PFSK-1 (cell line): Measurements from ENCODE around the gene CTDSP2.

Experiments used
- FOXP2 ChIP-seq: optimal IDR thresholded peaks from 2 replicates; pipeline ENCODE3; 2011; ENCODE audit warnings: borderline replicate concordance, control low read depth, inconsistent platforms; ENCODE audit not compliant: insufficient read depth; ENCODE audit errors: extremely low read length, extremely low read depth
- POLR2AphosphoS5 ChIP-seq: IDR thresholded peaks from 2 replicates; pipeline ENCODE4 v1.6.1; 2012; ENCODE audit warnings: low read depth, mild to moderate bottlenecking, control low read depth, low read length, moderate library complexity
- REST ChIP-seq, 2 experiments: IDR thresholded peaks; 2 replicates each; pipeline versions ENCODE4 v1.6.1 to v1.8.0; 2011 to 2012; ENCODE audit warnings: low read depth in 2 of 2, low read length in 2 of 2, control low read depth in 1 of 2, inconsistent platforms in 1 of 2, mild to moderate bottlenecking in 1 of 2, moderate library complexity in 1 of 2; ENCODE audit not compliant: insufficient read depth in 1 of 2
- SIN3A ChIP-seq: IDR thresholded peaks from 2 replicates; pipeline ENCODE4 v1.6.1; 2012; ENCODE audit warnings: mild to moderate bottlenecking, low read length, moderate library complexity, borderline replicate concordance; ENCODE audit not compliant: insufficient read depth
- TAF1 ChIP-seq: IDR thresholded peaks from 2 replicates; pipeline ENCODE4 v1.6.1; 2012; ENCODE audit warnings: low read length, control low read depth, borderline replicate concordance; ENCODE audit not compliant: insufficient read depth

Gene CTDSP2

GRCh38 chr12:57885207-57885606 lies 38.7 kb upstream of the CTDSP2 start:
- TF ChIP-seq REST (IDR thresholded peaks at IDR 0.05; ENCODE audit: insufficient read depth in 1 of 2, low read depth in 2 of 2, low read length in 2 of 2) (no peak), POLR2AphosphoS5 (no peak), TAF1 (no peak), SIN3A (no peak), FOXP2 (no peak)

GRCh38 chr12:57883700-57884099 lies 37.2 kb upstream of the CTDSP2 start:
- TF ChIP-seq SIN3A (no peak), FOXP2 (no peak), POLR2AphosphoS5 (no peak), REST (IDR thresholded peaks at IDR 0.05; ENCODE audit: insufficient read depth in 1 of 2, low read depth in 2 of 2, low read length in 2 of 2) (no peak), TAF1 (no peak)

GRCh38 chr12:57883057-57883456 lies 36.5 kb upstream of the CTDSP2 start:
- TF ChIP-seq SIN3A = no peak
- no peak for TF ChIP-seq TAF1
- TF ChIP-seq REST (IDR thresholded peaks at IDR 0.05; ENCODE audit: insufficient read depth in 1 of 2, low read depth in 2 of 2, low read length in 2 of 2) = no peak
- TF ChIP-seq POLR2AphosphoS5 = no peak
- TF ChIP-seq FOXP2 = no peak

- TF ChIP-seq SIN3A (no peak), TAF1 (no peak), POLR2AphosphoS5 (no peak), FOXP2 (no peak), REST (IDR thresholded peaks at IDR 0.05; ENCODE audit: insufficient read depth in 1 of 2, low read depth in 2 of 2, low read length in 2 of 2) (no peak)
Measured at GRCh38 chr12:57882575-57882974, 36.0 kb upstream of the CTDSP2 start.

- TF ChIP-seq FOXP2 (no peak), REST (IDR thresholded peaks at IDR 0.05; ENCODE audit: insufficient read depth in 1 of 2, low read depth in 2 of 2, low read length in 2 of 2) (no peak), TAF1 (no peak), SIN3A (no peak), POLR2AphosphoS5 (no peak)
Measured at GRCh38 chr12:57881475-57881874, 34.9 kb upstream of the CTDSP2 start.
